Adrenal gland (tissue), 12 donors: ENCODE results near the gene ESRRB. TPM values are rescaled to one million over a fixed set of nuclear protein-coding genes. Genes with fewer than 3 reads are reported as not detected.

ENCODE experiments used
- DNase-seq, 7 donors: peaks; one replicate each; pipeline ENCODE4 v3.0.0-alpha.2; 2019 to 2020
- H3K27ac ChIP-seq, 5 donors: fragments of 200-600 bp; sonication (generic) in 4 of 5; 1 replicate in 3 of 5; 2 replicates in 2 of 5; pipeline versions ENCODE4 v1.5.1 to v1.8.0; 2016 to 2020; ENCODE audit warnings: mild to moderate bottlenecking in 1 of 5
- H3K27me3 ChIP-seq: fragments of 200-600 bp; 2 replicates; pipeline ENCODE4 v1.8.0; 2021
- H3K36me3 ChIP-seq, 2 donors: fragments of 200-600 bp; replicated peaks in 1 of 2; 1 replicate in 1 of 2; 2 replicates in 1 of 2; pipeline versions ENCODE4 v1.5.1 to v1.8.0; 2018 to 2022
- H3K4me1 ChIP-seq, 2 donors: fragments of 200-600 bp; replicated peaks in 1 of 2; 1 replicate in 1 of 2; 2 replicates in 1 of 2; pipeline versions ENCODE4 v1.5.1 to v1.8.0; 2018 to 2021
- H3K4me3 ChIP-seq, 4 donors: fragments of 200-600 bp; sonication (generic) in 3 of 4; one replicate each; pipeline ENCODE4 v1.5.1; 2016 to 2018
- H3K9me3 ChIP-seq, 3 donors: fragments of 200-600 bp; sonication (generic) in 1 of 3; replicated peaks in 1 of 3; 1 replicate in 2 of 3; 2 replicates in 1 of 3; pipeline versions ENCODE4 v1.5.1 to v1.8.0; 2016 to 2021
- POLR2A ChIP-seq, 2 donors: fragments of 450-650 bp; IDR thresholded peaks; one replicate each; pipeline ENCODE4 v1.6.1; 2017; ENCODE audit warnings: antibody characterized with exemption in 2 of 2, mild to moderate bottlenecking in 2 of 2, moderate library complexity in 1 of 2
- WGBS, 4 donors: extraction: QIAGEN DNeasy Blood & Tissue Kit in 2 of 4; methylation state at CpG; one replicate each; pipeline versions ENCODE4 v1.1.5 to v1.1.7; 2013 to 2017; 5-methylcytosine and 5-hydroxymethylcytosine counted together
- intact Hi-C, 2 donors: fragments of 100-400 bp; cut with DNase I; formaldehyde crosslinking; loops; one replicate each; pipeline versions ENCODE4 v1.14.1 to v1.15.0; 2022 to 2023
- polyA plus RNA-seq, 3 donors: library from polyadenylated mRNA; stranded (reverse); fragments of 200-250 nt in 2 of 3; fragments of 350-450 nt in 1 of 3; fragmentation: Illumina TruSeq in 1 of 3; extraction: RNeasy Lipid Tissue Mini Kit (QIAGEN cat#74804) in 1 of 3; gene quantifications; one replicate each; pipeline ENCODE4 v1.2.3, GENCODE V29; 2013 to 2014
- total RNA-seq, 9 donors: library from RNA; depleted of rRNA in 4 of 9; stranded (reverse); fragments of >200 nt in 4 of 9; fragments of 120-200 nt in 1 of 9; fragmentation: NEBNext Ultra II Directional in 1 of 9; extraction: Animal tissue kit (Norgen Biotek cat#: 25700) in 1 of 9; gene quantifications; one replicate each; pipeline versions ENCODE4 v1.1.0 to v1.2.4, GENCODE V29; 2013 to 2023
- TF ChIP-seq, protein P1 (sequence below), 6 experiments: fragments of 450-650 bp in 4 of 6; fragments of 200-600 bp in 2 of 6; sonication (generic) in 1 of 6; IDR thresholded peaks; 1 replicate in 5 of 6; 2 replicates in 1 of 6; pipeline versions ENCODE4 v1.5.1 to v1.8.0; 2016 to 2021; ENCODE audit warnings: antibody characterized with exemption in 6 of 6, mild to moderate bottlenecking in 2 of 6, moderate library complexity in 1 of 6
- donor health status: healthy with polysubstance abuse.
- donor health status: Bipolar disorder and iron deficiency.
- donor health status: DM: yes; HTN: yes; CAD: no.
- donor health status: DM: no; HTN: no; CAD: no.
- donor health status: DM: no; HTN: no; CAD: no.
- donor health status: DM: yes; HTN: yes; CAD: no.

ESRRB gene
- total and polyA plus RNA-seq, 12 donors: 0.06 to 0.55 (median 0.23) TPM; not detected in 5

GRCh38 chr14:76394569-76394968 lies 18.6 kb downstream of the ESRRB start:
- Histone ChIP-seq H3K4me1 (no peaks in the 10 kb centered on the region), H3K27ac (no peak overlapping the region), H3K4me3 (no peak overlapping the region), H3K36me3 (no peaks in the 10 kb centered on the region), H3K27me3 (peaks cover 6% of the 10 kb centered on the region), H3K9me3 (no peaks in the 10 kb centered on the region)
- 67 to 82% (median 79%) methylated on average over 5 of the region's 5 CpGs for WGBS, 4 donors
- no peak for TF ChIP-seq POLR2A (IDR thresholded peaks at IDR 0.05)
- TF ChIP-seq, protein P1, sequence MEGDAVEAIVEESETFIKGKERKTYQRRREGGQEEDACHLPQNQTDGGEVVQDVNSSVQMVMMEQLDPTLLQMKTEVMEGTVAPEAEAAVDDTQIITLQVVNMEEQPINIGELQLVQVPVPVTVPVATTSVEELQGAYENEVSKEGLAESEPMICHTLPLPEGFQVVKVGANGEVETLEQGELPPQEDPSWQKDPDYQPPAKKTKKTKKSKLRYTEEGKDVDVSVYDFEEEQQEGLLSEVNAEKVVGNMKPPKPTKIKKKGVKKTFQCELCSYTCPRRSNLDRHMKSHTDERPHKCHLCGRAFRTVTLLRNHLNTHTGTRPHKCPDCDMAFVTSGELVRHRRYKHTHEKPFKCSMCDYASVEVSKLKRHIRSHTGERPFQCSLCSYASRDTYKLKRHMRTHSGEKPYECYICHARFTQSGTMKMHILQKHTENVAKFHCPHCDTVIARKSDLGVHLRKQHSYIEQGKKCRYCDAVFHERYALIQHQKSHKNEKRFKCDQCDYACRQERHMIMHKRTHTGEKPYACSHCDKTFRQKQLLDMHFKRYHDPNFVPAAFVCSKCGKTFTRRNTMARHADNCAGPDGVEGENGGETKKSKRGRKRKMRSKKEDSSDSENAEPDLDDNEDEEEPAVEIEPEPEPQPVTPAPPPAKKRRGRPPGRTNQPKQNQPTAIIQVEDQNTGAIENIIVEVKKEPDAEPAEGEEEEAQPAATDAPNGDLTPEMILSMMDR (IDR thresholded peaks at IDR 0.05): no peak
- DNase-seq: no peak
- intact Hi-C loops: no loop called here

GRCh38 chr14:76395161-76395560 lies 19.2 kb downstream of the ESRRB start:
- peaks cover 6% of the 10 kb centered on the region for H3K27me3 ChIP-seq
- WGBS, 4 donors: 65 to 81% (median 79%) methylated on average over 2 to 8 of the region's 8 CpGs
- no peak for TF ChIP-seq POLR2A (IDR thresholded peaks at IDR 0.05)
- TF ChIP-seq, protein P1 (IDR thresholded peaks at IDR 0.05): no peak
- no peaks in the 10 kb centered on the region for H3K36me3 ChIP-seq
- H3K9me3 ChIP-seq: no peaks in the 10 kb centered on the region
- DNase-seq: no peak
- no peak overlapping the region for H3K27ac ChIP-seq
- no peaks in the 10 kb centered on the region for H3K4me1 ChIP-seq
- intact Hi-C loops: no loop called here
- no peak overlapping the region for H3K4me3 ChIP-seq

DNA sequence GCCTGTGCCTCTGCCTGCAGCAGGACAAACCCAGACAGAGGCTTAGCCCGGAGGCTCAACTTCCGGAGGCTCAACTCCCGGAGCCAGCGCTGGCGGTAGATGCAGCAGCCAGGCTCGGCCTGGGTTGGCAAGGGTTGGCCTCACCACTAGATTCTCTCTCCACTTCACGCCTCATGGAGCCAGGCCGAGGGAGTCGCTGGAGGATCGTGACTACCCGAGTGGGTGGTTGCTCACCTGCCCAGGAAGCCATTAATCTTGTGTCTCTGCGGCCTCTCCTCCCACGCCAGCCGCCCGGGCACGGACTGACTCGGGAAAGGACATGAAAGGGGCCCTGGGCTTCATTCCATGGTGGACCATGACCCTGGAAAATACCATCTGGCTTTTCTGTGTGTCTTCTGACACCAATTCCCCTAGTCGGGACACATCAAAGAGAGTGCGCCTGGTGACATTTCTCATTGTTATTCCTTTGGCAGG lies 20.8 kb downstream of the ESRRB start:
- WGBS, 4 donors: 46 to 58% (median 57%) methylated on average over 17 to 19 of the region's 19 CpGs
- no peak overlapping the region for H3K4me3 ChIP-seq
- H3K9me3 ChIP-seq: no peaks in the 10 kb centered on the region
- H3K27ac ChIP-seq: no peak overlapping the region
- peaks cover 6% of the 10 kb centered on the region for H3K27me3 ChIP-seq
- no peaks in the 10 kb centered on the region for H3K36me3 ChIP-seq
- H3K4me1 ChIP-seq: no peaks in the 10 kb centered on the region
- DNase-seq: no peak
- TF ChIP-seq POLR2A (IDR thresholded peaks at IDR 0.05): no peak
- TF ChIP-seq, protein P1 (IDR thresholded peaks at IDR 0.05): no peak
- intact Hi-C loops: no loop called here

DNA sequence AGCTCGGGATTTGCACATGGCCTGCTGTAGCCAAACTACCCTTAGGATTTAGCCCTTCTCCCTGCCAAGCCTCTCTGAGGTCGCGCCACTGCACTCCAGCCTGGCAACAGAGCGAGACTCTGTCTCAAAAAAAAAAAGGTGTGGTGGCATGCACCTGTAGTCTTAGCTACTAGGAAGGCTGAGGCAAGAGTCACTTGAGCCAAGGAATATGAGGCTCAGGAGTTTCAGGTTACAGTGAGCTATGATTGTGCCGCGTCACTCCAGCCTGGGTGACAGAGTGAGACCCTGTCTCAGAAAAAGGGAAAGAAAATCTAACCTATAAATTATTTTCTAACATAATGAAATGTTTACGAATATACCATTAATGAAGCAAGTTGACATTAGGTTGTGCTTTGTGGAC lies 29.7 kb downstream of the ESRRB start:
- no peak for TF ChIP-seq POLR2A (IDR thresholded peaks at IDR 0.05)
- TF ChIP-seq, protein P1 (IDR thresholded peaks at IDR 0.05): no peak
- Histone ChIP-seq H3K27ac (no peak overlapping the region), H3K4me3 (no peak overlapping the region), H3K9me3 (no peaks in the 10 kb centered on the region), H3K36me3 (no peaks in the 10 kb centered on the region), H3K4me1 (no peaks in the 10 kb centered on the region), H3K27me3 (no peaks in the 10 kb centered on the region)
- WGBS, 4 donors: 89 to 92% (median 91%) methylated on average over 7 of the region's 7 CpGs
- intact Hi-C loops: no loop called here
- DNase-seq: no peak
